T-helper 2 cell treated with Interferon-gamma antibody and Interleukin-4, amounts not matched to agents 100 ng/mL and 5 ng/mL, for 36 hours (primary cell): Measurements from ENCODE around the gene FTH1. TPM values are rescaled to one million over a fixed set of nuclear protein-coding genes. Genes with fewer than 3 reads are reported as not detected.
"Not testable (repeated sequence)": the region's sequence is repeated elsewhere in the genome, so short reads cannot be mapped to it uniquely, and the experiment has no call there.

Experiments used
- intact Hi-C: fragments of 100-400 bp; cut with micrococcal nuclease; formaldehyde crosslinking; loops from one replicate; pipeline ENCODE4 v1.15.1; 2023
- total RNA-seq: library from RNA; stranded (reverse); gene quantifications from 2 replicates; pipeline ENCODE4 v1.2.3, GENCODE V29; 2022

Gene FTH1
- total RNA-seq = 895 and 896 TPM in 2 replicates

- intact Hi-C loops = loop anchor here (1.0 to 5.0 kb wide), 5 partner anchors 58 to 175 kb away; partner anchors contain the start of genes FADS1, FEN1 and TMEM258
These were observed at the start of gene FTH1 for GRCh38 chr11:61967116-61967923. Gene FTH1, minus strand, starts transcription at chr11:61967634. Its CDS starts 209 bp downstream, at chr11:61967425.

- intact Hi-C loops = no loop called here
These were observed 48.2 kb upstream of the FTH1 start for GRCh38 chr11:62015615-62016014.

GRCh38 chr11:62013537-62014476, 46.4 kb upstream of the FTH1 start:
- intact Hi-C loops = no loop called here

- intact Hi-C loops = no loop called here
These were observed 45.5 kb upstream of the FTH1 start for GRCh38 chr11:62012832-62013461.

GRCh38 chr11:62012451-62012831, 45.0 kb upstream of the FTH1 start:
- intact Hi-C loops = no loop called here

GRCh38 chr11:62011881-62012280, 44.4 kb upstream of the FTH1 start:
- intact Hi-C loops = no loop called here

- intact Hi-C loops = no loop called here
These were observed 43.6 kb upstream of the FTH1 start for GRCh38 chr11:62010935-62011528.

GRCh38 chr11:62008193-62008592, 40.8 kb upstream of the FTH1 start:
- intact Hi-C loops = no loop called here

- intact Hi-C loops = no loop called here
These were observed 37.0 kb upstream of the FTH1 start for GRCh38 chr11:62004473-62004872.

GRCh38 chr11:62002283-62002682, 34.8 kb upstream of the FTH1 start:
- intact Hi-C loops = not testable (repeated sequence)

- intact Hi-C loops = no loop called here
These were observed 34.2 kb upstream of the FTH1 start for GRCh38 chr11:62001450-62002191.

GRCh38 chr11:62000539-62001446, 33.4 kb upstream of the FTH1 start:
- intact Hi-C loops = no loop called here

- intact Hi-C loops = no loop called here
These were observed 31.9 kb upstream of the FTH1 start for GRCh38 chr11:61999141-61999975.

GRCh38 chr11:61996933-61997332, 29.5 kb upstream of the FTH1 start:
- intact Hi-C loops = no loop called here

GRCh38 chr11:61994981-61995380, 27.5 kb upstream of the FTH1 start:
- intact Hi-C loops = no loop called here

- intact Hi-C loops = no loop called here
These were observed 18.4 kb upstream of the FTH1 start for GRCh38 chr11:61985869-61986268.

GRCh38 chr11:61983419-61983818, 16.0 kb upstream of the FTH1 start:
- intact Hi-C loops = no loop called here

GRCh38 chr11:61980783-61981541, 13.5 kb upstream of the FTH1 start:
- intact Hi-C loops = no loop called here
